ENCODE results near the gene VPS41.

- TF ChIP-seq ETV6 (conservative IDR thresholded peaks at IDR 0.05 in 1 of 2, IDR thresholded peaks at IDR 0.05 in 1 of 2; ENCODE audit: borderline replicate concordance in 1 of 2, low read depth in 1 of 2) (no peak), CTCF (IDR thresholded peaks at IDR 0.05 in 2 of 3, conservative IDR thresholded peaks at IDR 0.05 in 1 of 3; ENCODE audit: control insufficient read depth in 2 of 3, extremely low read depth in 1 of 3, insufficient read depth in 1 of 3, low read depth in 3 of 3, low read length in 3 of 3) (no peak), HDAC6 (IDR thresholded peaks at IDR 0.05; ENCODE audit: unreplicated experiment) (no peak), POLR2A (IDR thresholded peaks at IDR 0.05; ENCODE audit: low read depth, low read length) (no peak), NFIC (IDR thresholded peaks at IDR 0.05; ENCODE audit: low read depth, low read length) (no peak), MTA2 (IDR thresholded peaks at IDR 0.05; ENCODE audit: low read depth) (no peak), JUNB (IDR thresholded peaks at IDR 0.05) (no peak)
- TF ChIP-seq, protein P1, sequence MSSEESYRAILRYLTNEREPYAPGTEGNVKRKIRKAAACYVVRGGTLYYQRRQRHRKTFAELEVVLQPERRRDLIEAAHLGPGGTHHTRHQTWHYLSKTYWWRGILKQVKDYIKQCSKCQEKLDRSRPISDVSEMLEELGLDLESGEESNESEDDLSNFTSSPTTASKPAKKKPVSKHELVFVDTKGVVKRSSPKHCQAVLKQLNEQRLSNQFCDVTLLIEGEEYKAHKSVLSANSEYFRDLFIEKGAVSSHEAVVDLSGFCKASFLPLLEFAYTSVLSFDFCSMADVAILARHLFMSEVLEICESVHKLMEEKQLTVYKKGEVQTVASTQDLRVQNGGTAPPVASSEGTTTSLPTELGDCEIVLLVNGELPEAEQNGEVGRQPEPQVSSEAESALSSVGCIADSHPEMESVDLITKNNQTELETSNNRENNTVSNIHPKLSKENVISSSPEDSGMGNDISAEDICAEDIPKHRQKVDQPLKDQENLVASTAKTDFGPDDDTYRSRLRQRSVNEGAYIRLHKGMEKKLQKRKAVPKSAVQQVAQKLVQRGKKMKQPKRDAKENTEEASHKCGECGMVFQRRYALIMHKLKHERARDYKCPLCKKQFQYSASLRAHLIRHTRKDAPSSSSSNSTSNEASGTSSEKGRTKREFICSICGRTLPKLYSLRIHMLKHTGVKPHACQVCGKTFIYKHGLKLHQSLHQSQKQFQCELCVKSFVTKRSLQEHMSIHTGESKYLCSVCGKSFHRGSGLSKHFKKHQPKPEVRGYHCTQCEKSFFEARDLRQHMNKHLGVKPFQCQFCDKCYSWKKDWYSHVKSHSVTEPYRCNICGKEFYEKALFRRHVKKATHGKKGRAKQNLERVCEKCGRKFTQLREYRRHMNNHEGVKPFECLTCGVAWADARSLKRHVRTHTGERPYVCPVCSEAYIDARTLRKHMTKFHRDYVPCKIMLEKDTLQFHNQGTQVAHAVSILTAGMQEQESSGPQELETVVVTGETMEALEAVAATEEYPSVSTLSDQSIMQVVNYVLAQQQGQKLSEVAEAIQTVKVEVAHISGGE (CRISPR knock-in tag; IDR thresholded peaks at IDR 0.05), result no peak
Observed at GRCh38 chr7:38820571-38820970, 88.4 kb downstream of the VPS41 start.
